Globus pallidus (tissue), 1 donor: ENCODE results near the gene SMC5.
"Not testable (repeated sequence)": the region's sequence is repeated elsewhere in the genome, so short reads cannot be mapped to it uniquely, and the experiment has no call there.

Source experiments
- DNase-seq: peaks from one replicate; pipeline ENCODE4 v3.0.0-alpha.2; 2015; ENCODE audit warnings: low spot score

SMC5 gene

GRCh38 chr9:70363760-70364159, 105.0 kb downstream of the SMC5 start:
- no peak for DNase-seq

- DNase-seq, result no peak
Observed at GRCh38 chr9:70367305-70367930, 108.6 kb downstream of the SMC5 start.

- no peak for DNase-seq
Observed at GRCh38 chr9:70374962-70375618, 116.3 kb downstream of the SMC5 start.

GRCh38 chr9:70382046-70382708, 123.4 kb downstream of the SMC5 start:
- DNase-seq, result no peak

GRCh38 chr9:70382709-70383605, 124.2 kb downstream of the SMC5 start:
- no peak for DNase-seq

GRCh38 chr9:70385426-70385825, 126.6 kb downstream of the SMC5 start:
- DNase-seq, result no peak

GRCh38 chr9:70387663-70388062, 128.9 kb downstream of the SMC5 start:
- no peak for DNase-seq

- no peak for DNase-seq
Observed at GRCh38 chr9:70389188-70389587, 130.4 kb downstream of the SMC5 start.

- no peak for DNase-seq
Observed at GRCh38 chr9:70389621-70390266, 131.0 kb downstream of the SMC5 start.

GRCh38 chr9:70390933-70391341, 132.2 kb downstream of the SMC5 start:
- DNase-seq, result no peak

GRCh38 chr9:70392189-70392588, 133.4 kb downstream of the SMC5 start:
- no peak for DNase-seq

- no peak for DNase-seq
Observed at GRCh38 chr9:70392850-70393249, 134.1 kb downstream of the SMC5 start.

GRCh38 chr9:70395652-70396051, 136.9 kb downstream of the SMC5 start:
- no peak for DNase-seq

GRCh38 chr9:70398145-70398556, 139.4 kb downstream of the SMC5 start:
- DNase-seq, result no peak

GRCh38 chr9:70399141-70399540, 140.4 kb downstream of the SMC5 start:
- DNase-seq, result no peak

GRCh38 chr9:70400107-70400892, 141.5 kb downstream of the SMC5 start:
- no peak for DNase-seq

GRCh38 chr9:70401241-70401640, 142.5 kb downstream of the SMC5 start:
- not testable (repeated sequence) for DNase-seq

- no peak for DNase-seq
Observed at GRCh38 chr9:70402213-70402612, 143.4 kb downstream of the SMC5 start.

- DNase-seq, result no peak
Observed at GRCh38 chr9:70403166-70403565, 144.4 kb downstream of the SMC5 start.

GRCh38 chr9:70403618-70404025, 144.8 kb downstream of the SMC5 start:
- DNase-seq, result no peak

- DNase-seq, result no peak
Observed at GRCh38 chr9:70404261-70404660, 145.5 kb downstream of the SMC5 start.
